ENCODE measurements around the gene CRIP1. TPM values are rescaled to one million over a fixed set of nuclear protein-coding genes. Genes with fewer than 3 reads are reported as not detected.
A peak's percentile ranks its signal among the peaks of the same experiment; 100 is the strongest.

CRIP1 gene
- total and polyA plus RNA-seq, 2 experiments from 2014 or later: 0.80 to 8.4 TPM

GRCh38 chr14:105446971-105447370, 39.7 kb upstream of the CRIP1 start:
- Histone ChIP-seq H3F3A (replicated peaks; ENCODE audit: low read depth) (0 out of 2 replicates have a peak, but pooled peaks cover 3% of the 10 kb centered on the region), H3K27ac (ENCODE audit: low read depth) (no peak overlapping the region), H3K4me1 (ENCODE audit: insufficient read depth) (no peaks in the 10 kb centered on the region), H2AFZ (no peak overlapping the region), H3K9me2 (ENCODE audit: insufficient read depth) (no peaks in the 10 kb centered on the region), H3K27me3 (ENCODE audit: insufficient read depth) (no peaks in the 10 kb centered on the region), H3K36me3 (ENCODE audit: insufficient read depth) (peaks cover 9% of the 10 kb centered on the region), H3K79me2 (replicated peaks; ENCODE audit: insufficient read depth) (peaks cover 11% of the 10 kb centered on the region; the same call in 1 of the 2 replicates), H3K4me2 (no peak overlapping the region), H4K20me1 (replicated peaks; ENCODE audit: insufficient read depth) (peaks cover 20% of the 10 kb centered on the region), H3K4me3 (no peak overlapping the region)
- no peak for DNase-seq (ENCODE audit: low spot score)
- Mint-ChIP-seq H3K36me3 (ENCODE audit: low read depth) (peaks cover 31% of the 10 kb centered on the region), H3K27ac (0 out of 2 replicates have a peak overlapping the region, but pooled peaks have one; percentile 52), H3K9me3 (no peaks in the 10 kb centered on the region), H3K27me3 (ENCODE audit: insufficient read depth, low read depth, poor library complexity) (peaks cover 13% of the 10 kb centered on the region), H3K4me3 (no peak overlapping the region), H3K4me1 (0 out of 3 replicates have a peak, but pooled peaks cover 3% of the 10 kb centered on the region)
- no peak for TF ChIP-seq CREB1 (CRISPR knock-in tag; IDR thresholded peaks at IDR 0.05; ENCODE audit: low read depth)
- no peak for ATAC-seq

- no peak overlapping the region for H2AFZ ChIP-seq
- TF ChIP-seq JUNB (IDR thresholded peaks at IDR 0.05; ENCODE audit: unreplicated experiment) (no peak), STAT1 (IDR thresholded peaks at IDR 0.05; ENCODE audit: unreplicated experiment) (no peak), EZH2phosphoT487 (IDR thresholded peaks at IDR 0.05; ENCODE audit: unreplicated experiment) (no peak), NANOG (IDR thresholded peaks at IDR 0.05; ENCODE audit: borderline replicate concordance) (no peak), EZH2 (IDR thresholded peaks at IDR 0.05; ENCODE audit: low read depth, unreplicated experiment) (no peak), REST (IDR thresholded peaks at IDR 0.05; ENCODE audit: unreplicated experiment) (no peak), CREB1 (CRISPR knock-in tag; IDR thresholded peaks at IDR 0.05; ENCODE audit: low read depth) (no peak), ETS1 (IDR thresholded peaks at IDR 0.05) (no peak), ZNF331 (CRISPR knock-in tag; IDR thresholded peaks at IDR 0.05; ENCODE audit: low read depth) (no peak), ZNF114 (CRISPR knock-in tag; IDR thresholded peaks at IDR 0.05) (no peak), POLR2AphosphoS5 (IDR thresholded peaks at IDR 0.05; ENCODE audit: low read depth) (no peak)
Measured at GRCh38 chr14:105447651-105448640, 38.7 kb upstream of the CRIP1 start.

More at GRCh38 chr14:105447651-105448640, 38.7 kb upstream of the CRIP1 start:
- no peaks in the 10 kb centered on the region for H3K9me2 ChIP-seq (ENCODE audit: insufficient read depth)
- no peaks in the 10 kb centered on the region for H3K9me3 Mint-ChIP-seq
- H3F3A ChIP-seq (replicated peaks; ENCODE audit: low read depth): 0 out of 2 replicates have a peak, but pooled peaks cover 6% of the 10 kb centered on the region
- no peak overlapping the region; the same call in 1 of the 2 replicates for H3K27ac Mint-ChIP-seq
- H3K4me3 Mint-ChIP-seq: no peak overlapping the region
- ATAC-seq (peak; percentile 27), DNase-seq (ENCODE audit: low spot score) (no peak)
- peaks cover 32% of the 10 kb centered on the region for H3K36me3 Mint-ChIP-seq (ENCODE audit: low read depth)
- H3K4me1 ChIP-seq (ENCODE audit: insufficient read depth): no peaks in the 10 kb centered on the region
- H3K79me2 ChIP-seq (replicated peaks; ENCODE audit: insufficient read depth): peaks cover 11% of the 10 kb centered on the region; the same call in 1 of the 2 replicates
- 0 out of 3 replicates have a peak, but pooled peaks cover 3% of the 10 kb centered on the region for H3K4me1 Mint-ChIP-seq
- no peak overlapping the region for H3K4me2 ChIP-seq
- peak overlapping the region; percentile 59; the same call in 1 of the 2 replicates for H3K27ac ChIP-seq (ENCODE audit: low read depth)
- H3K27me3 Mint-ChIP-seq (ENCODE audit: insufficient read depth, low read depth, poor library complexity): peaks cover 14% of the 10 kb centered on the region
- no peaks in the 10 kb centered on the region for H3K27me3 ChIP-seq (ENCODE audit: insufficient read depth)
- H4K20me1 ChIP-seq (replicated peaks; ENCODE audit: insufficient read depth): peaks cover 26% of the 10 kb centered on the region
- H3K36me3 ChIP-seq (ENCODE audit: insufficient read depth): peaks cover 10% of the 10 kb centered on the region
- no peak overlapping the region for H3K4me3 ChIP-seq

Data from GM23338 (cell line).